AG04450 (cell line): ENCODE results near the gene TCHH. TPM values are rescaled to one million over a fixed set of nuclear protein-coding genes. Genes with fewer than 3 reads are reported as not detected.

ENCODE experiments used
- CTCF ChIA-PET: fragments of 300-600, 350-600 bp; formaldehyde crosslinking; extraction: SDS; loops from one replicate; lab custom pipeline; 2022; ENCODE audit warnings: antibody characterized with exemption, inconsistent platforms; lab: Charles Lee
- POLR2A ChIA-PET: fragments of 350-600 bp; formaldehyde crosslinking; extraction: SDS; loops from one replicate; lab custom pipeline; 2021; ENCODE audit warnings: antibody characterized with exemption, inconsistent platforms; lab: Yijun Ruan, JAX
- DNase-seq: peaks from one replicate; pipeline ENCODE4 v3.0.0-alpha.2; 2011; ENCODE audit warnings: low read depth, low spot score
- H3K27ac ChIP-seq: one replicate; pipeline ENCODE4 v1.5.1; 2012; ENCODE audit warnings: low read depth, low read length, control low read depth
- H3K27me3 ChIP-seq: one replicate; pipeline ENCODE4 v1.6.0; 2012; ENCODE audit warnings: low read length; ENCODE audit not compliant: control insufficient read depth, insufficient read depth
- H3K4me3 ChIP-seq: 2 replicates; pipeline ENCODE4 v1.5.1; 2011; ENCODE audit warnings: mild to moderate bottlenecking, low read depth, low read length, control low read depth
- H3K9me3 ChIP-seq: 2 replicates; pipeline ENCODE4 v1.5.1; 2012; ENCODE audit warnings: low read length; ENCODE audit not compliant: control insufficient read depth, insufficient read depth
- CTCF ChIP-seq: IDR thresholded peaks from 2 replicates; pipeline ENCODE4 v1.5.1; 2011; ENCODE audit warnings: low read depth, low read length, control low read depth, inconsistent platforms
- polyA plus RNA-seq: library from polyadenylated mRNA; depleted of rRNA; stranded (reverse); fragments of >200 nt; gene quantifications from 2 replicates; pipeline ENCODE4 v1.2.3, GENCODE V29; 2011

TCHH gene
- polyA plus RNA-seq, 1 experiment = not detected

GRCh38 chr1:152109231-152109997 is 5.8 kb downstream of the TCHH start:
- Histone ChIP-seq H3K4me3 (peak overlapping the region; percentile 53), H3K27ac (no peak overlapping the region), H3K9me3 (peaks cover 33% of the 10 kb centered on the region), H3K27me3 (peaks cover 79% of the 10 kb centered on the region)
- DNase-seq = no peak
- no peak for TF ChIP-seq CTCF
- ChIA-PET CTCF (interaction anchor here (1.4 to 1.7 kb wide), 2 partner anchors 32 to 56 kb away, joined by 4 to 6 read pairs; no protein-coding TSS in a partner anchor), POLR2A (no interaction called here)

- CTCF ChIA-PET = no interaction called here
- TF ChIP-seq CTCF = no peak
- POLR2A ChIA-PET = no interaction called here
- no peak overlapping the region for H3K27ac ChIP-seq
- no peak overlapping the region for H3K4me3 ChIP-seq
- peaks cover 33% of the 10 kb centered on the region for H3K9me3 ChIP-seq
- H3K27me3 ChIP-seq = peaks cover 74% of the 10 kb centered on the region
- no peak for DNase-seq
These were observed 6.4 kb downstream of the TCHH start for GRCh38 chr1:152108882-152109222.

- ChIA-PET POLR2A (no interaction called here), CTCF (no interaction called here)
- no peak for DNase-seq
- Histone ChIP-seq H3K4me3 (peak overlapping the region; percentile 22; the same call in 1 of the 2 replicates), H3K27ac (no peak overlapping the region), H3K9me3 (peaks cover 33% of the 10 kb centered on the region), H3K27me3 (peaks cover 69% of the 10 kb centered on the region)
- no peak for TF ChIP-seq CTCF
These were observed 7.0 kb downstream of the TCHH start for GRCh38 chr1:152107984-152108881.

GRCh38 chr1:152107031-152107983 is 7.9 kb downstream of the TCHH start:
- no peak overlapping the region for H3K27ac ChIP-seq
- ChIA-PET CTCF (no interaction called here), POLR2A (no interaction called here)
- peaks cover 60% of the 10 kb centered on the region for H3K27me3 ChIP-seq
- no peak for DNase-seq
- TF ChIP-seq CTCF = no peak
- H3K9me3 ChIP-seq = peaks cover 33% of the 10 kb centered on the region
- H3K4me3 ChIP-seq = no peak overlapping the region
